Activated naive CD8-positive, alpha-beta T cell treated with anti-CD3 and anti-CD28 coated beads, Interleukin-2, amount 50 U/mL, for 16 hours (primary cell): ENCODE results near the gene OR13C3.
"Not testable (repeated sequence)": the region's sequence is repeated elsewhere in the genome, so short reads cannot be mapped to it uniquely, and the experiment has no call there.

Source experiments
- DNase-seq: peaks from one replicate; pipeline ENCODE4 v3.0.0-alpha.2; 2020; ENCODE audit warnings: low read depth, low spot score

OR13C3 gene

DNA sequence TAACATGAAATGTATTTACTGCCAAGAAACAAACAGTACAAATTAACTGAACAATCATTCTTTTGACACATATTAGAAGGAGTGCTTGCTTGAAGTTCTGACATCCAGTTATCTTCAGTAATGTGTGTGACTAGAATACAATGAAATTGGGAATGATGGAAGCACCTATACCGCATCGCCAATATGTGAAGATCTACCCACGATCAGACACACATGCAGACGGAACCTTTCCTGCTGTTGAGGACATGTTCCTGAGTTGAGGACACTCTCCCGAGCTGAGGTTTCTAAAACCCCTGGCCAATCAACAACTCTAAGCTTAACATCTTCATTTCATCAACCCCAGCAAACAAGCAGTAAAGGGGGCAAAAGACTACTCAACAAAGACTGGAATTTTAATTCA, at the start of gene OR13C3:
TSS of gene OR13C3 (minus strand) at position 101 of the 400 bp plus-strand sequence. CDS start 133 bp downstream, outside the sequence.
- no peak for DNase-seq

DNA sequence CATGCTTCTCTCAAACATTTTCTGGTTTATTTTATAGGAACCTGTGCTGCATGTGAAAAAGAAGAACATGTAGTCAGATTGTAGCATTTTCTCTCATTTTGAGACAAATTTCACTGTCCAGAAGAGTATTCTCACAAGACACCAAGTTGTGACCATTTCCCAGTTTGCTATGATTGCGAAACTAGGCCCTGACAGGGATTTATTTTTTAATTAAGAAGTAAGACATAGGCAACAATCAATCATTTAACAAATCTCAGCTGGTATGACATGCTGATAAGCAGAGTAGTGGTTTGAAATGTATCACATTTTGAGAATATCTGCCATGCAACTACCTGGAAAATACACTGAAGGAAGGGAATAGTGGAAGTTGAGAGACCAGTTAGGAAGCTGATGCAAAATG, 43.9 kb upstream of the OR13C3 start:
- DNase-seq: no peak

DNA sequence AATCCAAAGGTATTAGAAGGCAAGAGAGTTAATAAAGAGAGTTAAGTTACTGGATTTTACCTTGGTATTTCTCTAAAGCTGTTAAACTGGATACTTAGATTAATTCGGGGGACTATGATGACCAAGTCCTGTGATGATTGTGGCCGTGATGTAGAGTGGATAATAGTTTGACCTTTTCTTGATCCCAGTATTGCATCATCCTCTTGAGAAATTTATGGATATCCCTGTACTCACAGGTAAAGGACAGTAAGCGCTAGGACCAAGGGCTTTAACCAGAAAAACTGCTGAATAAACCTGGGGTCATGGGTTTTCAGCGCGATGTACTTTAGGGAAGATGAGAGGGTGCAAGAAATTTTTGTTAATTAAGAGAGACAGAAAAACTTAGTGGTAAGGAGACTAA, 40.6 kb upstream of the OR13C3 start:
- DNase-seq: no peak

DNA sequence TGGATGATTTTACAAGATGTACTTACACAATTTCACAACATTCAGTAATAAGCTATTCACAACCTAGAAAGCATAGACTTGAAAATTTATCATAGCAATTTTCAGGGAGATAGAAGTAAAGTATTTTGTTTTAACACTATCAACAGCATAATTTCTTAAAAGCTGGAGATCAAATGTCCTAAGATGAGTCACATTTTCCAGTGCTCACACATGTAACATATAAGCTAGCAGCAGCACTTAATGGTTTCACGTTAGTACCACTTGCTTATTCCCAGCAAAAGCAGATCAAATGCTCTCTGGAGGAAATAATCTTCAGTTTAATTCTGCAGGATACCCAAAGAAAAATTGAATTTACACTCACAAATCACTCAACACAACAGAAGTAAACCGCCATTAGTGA, 38.8 kb upstream of the OR13C3 start:
- no peak for DNase-seq

DNA sequence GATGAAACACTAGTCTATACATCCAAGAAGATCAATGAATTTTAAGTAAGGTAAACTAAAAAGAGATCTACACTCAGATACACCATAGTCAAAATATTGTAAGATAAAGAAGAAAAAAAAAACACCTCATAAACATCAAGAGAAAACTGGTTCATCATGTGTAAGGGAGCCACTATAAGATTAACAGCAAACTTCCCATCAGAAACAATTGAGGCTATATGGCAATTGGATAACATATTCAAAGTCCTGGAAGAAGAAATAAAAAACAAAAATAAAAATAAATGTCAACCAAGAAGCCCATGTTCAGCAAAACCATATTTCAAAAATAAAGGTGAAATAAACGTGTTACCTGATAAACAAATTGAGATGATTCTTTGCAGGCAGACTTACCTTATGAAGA, 36.0 kb upstream of the OR13C3 start:
- DNase-seq: no peak

DNA sequence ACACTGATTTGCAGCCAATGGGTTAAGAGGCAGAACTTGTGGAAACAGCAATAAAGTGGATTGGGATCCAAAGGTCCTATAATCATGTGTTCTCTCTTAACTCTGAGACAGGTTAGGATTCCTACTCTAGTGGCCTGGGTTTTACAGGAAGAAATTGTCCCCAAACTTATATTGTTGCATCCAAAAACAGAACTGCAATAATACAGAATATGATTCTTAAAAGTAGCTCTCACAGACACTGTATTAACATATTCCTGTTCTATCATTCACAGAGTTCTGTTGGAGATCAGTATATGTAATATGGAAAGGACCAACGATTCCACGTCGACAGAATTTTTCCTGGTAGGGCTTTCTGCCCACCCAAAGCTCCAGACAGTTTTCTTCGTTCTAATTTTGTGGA, 32.2 kb upstream of the OR13C3 start, which contains the start of gene OR13C8:
TSS of gene OR13C8 (plus strand) at position 301 of the 400 bp plus-strand sequence. CDS start at position 301, 0 bp downstream.
- DNase-seq: no peak

DNA sequence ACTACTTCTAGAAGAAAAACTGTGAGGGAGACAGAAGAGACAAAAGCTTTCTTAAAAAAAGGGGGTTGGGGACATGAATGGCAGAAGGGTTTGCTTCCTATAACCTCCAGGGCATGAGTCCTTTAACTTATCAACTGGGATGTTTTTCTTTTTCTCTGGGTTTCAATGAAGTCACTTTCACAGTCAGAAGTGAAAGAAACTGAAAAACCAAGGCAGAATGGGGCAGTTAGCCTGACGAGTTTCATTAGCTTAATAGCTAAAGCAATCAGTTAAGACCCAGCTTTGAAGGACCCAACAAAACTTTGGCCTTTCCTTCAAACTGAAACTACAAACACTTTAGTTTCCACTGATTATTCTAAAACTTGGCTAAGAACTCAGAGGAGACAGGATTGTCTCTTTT, 27.7 kb upstream of the OR13C3 start:
- DNase-seq: no peak

DNA sequence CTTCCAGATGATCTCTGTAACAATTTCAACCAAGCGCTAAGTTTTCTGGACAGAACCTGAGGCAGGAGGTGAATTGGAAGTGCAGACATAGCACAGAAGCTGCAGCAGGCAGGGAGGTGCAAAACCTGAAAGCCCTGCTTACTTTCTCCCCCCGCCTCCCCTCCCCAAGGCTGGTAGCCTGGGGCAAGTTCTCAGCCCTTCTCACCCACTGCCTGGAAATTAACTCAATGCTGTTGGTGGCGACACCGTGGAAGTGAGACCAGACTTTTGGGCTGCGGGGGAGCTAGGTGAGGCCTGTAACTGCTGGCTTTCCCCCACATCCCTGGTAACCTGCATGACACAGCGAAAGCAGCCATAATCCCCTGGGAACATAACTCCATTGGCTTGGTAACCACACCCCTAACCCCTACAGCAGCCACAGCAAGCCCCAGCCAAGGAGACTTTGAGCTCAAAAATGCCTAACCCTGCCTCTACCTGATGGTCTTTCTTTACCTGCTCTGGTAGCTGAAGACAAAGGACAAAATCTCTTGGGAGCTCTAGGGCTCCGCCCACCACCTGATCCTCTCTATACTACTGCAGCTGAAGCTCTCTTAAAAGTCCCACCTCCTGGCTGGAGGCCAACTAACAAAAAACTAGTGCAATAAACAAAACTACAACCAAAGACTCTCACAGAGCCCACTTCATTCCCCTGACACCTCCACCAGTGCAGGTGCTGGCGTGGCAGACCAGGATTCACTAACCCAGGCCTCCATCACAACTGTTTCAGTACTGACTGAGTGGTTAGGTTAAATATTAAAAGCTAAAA, 20.4 kb upstream of the OR13C3 start:
- no peak for DNase-seq

DNA sequence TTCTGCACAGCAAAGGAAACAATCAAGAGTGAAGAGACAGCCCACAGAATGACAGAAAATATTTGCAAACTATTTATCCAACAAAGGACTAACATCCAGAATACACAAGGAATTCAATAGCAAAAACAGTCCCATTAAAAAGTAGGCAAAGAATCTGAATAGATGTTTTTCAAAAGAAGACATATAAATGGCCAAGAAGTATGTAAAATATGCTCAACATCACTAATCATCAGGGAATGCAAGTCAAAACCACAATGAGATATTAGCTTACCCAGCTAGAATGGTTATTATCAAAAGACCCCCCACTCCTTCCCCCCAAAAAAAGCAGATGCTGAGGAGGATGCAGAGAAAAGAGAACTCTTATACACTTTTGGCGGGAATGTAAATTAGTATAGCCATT, 18.9 kb upstream of the OR13C3 start:
- no peak for DNase-seq

DNA sequence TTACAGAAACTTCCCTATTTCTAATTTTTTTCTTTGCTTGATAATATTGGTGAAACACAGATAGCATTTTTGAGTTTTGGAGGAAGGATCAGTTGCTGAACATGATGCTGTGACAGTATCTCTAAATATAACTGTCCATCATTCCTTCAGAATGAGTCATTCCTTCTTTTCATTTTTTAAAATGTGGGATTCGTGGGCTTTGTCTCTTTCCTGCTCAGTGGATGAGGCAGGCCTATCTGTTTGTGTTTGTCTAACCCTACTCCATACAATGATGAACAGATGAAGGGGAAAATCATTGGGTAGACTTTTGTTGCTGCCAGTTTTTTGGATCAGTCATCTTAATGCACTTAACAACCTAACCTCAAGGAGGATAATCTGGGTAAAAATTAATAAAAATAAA, 16.6 kb upstream of the OR13C3 start:
- DNase-seq: no peak

DNA sequence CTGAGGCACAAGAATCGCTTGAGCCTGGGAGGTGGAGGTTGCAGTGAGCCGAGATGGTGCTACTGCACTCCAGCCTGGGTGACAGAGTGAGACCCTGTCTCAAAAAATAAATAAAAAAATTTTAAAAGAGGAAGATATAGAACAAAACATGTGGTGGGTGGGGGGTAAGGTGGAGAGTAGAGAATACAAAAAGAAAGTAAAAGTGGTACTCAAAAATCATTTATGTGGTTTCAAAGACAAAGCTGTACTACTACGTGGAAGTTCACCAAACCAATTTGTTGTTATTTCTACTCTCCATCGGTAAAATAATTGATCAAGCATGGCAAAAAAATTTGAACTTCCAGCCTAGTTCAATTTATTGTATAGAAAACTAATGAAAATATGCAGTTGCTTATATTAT, 8.0 kb upstream of the OR13C3 start:
- DNase-seq: no peak

DNA sequence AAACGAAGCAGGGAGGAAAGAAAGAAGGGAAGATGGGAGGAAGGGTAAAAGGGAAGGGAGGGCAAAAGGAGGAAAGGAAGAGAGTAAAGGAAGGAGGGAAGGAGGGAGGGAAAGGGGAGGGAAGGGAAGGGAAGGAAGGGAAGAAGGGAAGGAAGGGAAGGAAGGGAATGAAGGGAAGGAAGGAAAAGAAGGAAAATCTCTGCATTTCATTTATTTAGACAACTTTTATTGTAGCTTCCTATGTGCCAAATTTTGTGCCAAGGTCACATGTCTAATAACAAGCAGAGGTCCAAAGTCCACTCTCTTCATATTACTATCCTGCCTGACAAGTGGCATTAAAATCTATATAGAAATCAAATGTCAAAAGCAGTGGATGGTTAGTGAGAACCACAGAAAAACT, 2.6 kb upstream of the OR13C3 start:
- DNase-seq: no peak

DNA sequence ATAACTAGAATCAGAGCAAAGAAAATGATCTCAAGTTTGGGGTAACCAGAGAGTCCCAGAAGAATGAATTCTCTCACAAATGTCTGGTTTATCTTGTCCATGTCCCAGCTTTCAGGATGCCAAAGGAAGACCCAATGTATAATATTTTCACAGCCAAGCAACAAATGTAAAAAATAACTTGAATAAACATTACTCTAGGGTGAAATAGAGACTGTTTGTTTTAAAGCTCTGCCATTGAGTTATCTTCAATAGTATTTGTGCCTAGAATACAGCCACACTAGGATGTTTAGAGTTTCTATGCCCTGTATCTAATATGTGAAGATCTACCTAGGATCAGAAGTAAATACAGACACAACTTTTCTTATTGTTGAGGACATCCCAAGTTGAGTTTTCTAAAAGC, 9.5 kb downstream of the OR13C3 start, which contains the start of gene OR13C4:
TSS of gene OR13C4 (minus strand) at position 101 of the 400 bp plus-strand sequence. CDS start at position 101, 0 bp downstream.
- DNase-seq: no peak

DNA sequence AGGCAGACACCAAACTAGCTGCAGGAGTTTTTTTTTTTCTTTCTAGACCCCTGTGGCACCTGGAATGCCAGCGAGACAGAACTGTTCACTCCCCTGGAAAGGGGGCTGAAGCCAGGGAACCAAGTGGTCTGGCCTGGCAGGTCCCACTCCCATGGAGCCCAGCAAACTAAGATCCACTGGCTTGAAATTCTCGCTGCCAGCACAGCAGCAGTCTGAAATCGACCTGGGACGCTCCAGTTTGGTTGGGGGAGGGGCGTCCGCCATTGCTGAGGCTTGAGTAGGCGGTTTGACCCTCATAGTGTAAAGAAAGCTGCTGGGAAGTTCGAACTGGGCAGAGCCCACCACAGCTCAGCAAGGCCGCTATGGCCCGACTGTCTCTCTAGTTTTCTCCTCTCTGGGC, 16.4 kb downstream of the OR13C3 start:
- DNase-seq: not testable (repeated sequence)

DNA sequence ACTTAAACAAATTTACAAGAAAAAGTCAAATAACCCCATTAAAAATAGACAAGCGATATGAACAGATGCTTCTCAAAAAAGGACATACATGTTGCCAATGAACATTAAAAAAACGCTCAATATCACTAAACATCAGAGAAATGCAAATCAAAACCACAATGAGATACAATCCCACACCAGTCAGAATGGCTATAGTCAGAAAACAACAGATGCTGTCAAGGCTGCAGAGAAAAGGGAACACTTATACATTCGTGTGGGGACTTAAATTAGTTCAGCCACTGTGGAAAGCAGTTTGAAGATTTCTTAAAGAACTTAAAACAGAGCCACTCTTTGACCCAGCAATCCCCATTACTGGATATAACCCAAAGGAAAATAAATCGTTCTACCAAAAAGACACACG, 21.8 kb downstream of the OR13C3 start:
- no peak for DNase-seq

DNA sequence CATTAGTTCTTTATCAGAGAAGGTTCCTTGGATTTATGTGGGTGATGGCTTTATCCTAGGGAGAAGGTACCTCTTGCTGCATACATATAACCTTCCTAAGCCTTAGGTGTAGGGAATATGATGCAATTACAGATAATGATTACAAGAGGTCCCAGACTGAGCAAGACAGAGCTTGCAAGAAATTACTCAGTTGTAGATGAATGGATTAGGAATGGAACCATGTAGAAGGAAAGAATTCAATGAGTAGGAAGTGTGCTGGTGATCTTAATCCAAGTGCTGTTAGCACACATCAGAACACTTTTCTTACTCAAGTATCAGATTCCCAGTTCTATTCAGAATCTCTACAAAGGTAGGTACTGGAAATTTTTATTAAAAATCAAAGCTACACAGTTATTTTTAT, 30.1 kb downstream of the OR13C3 start:
- DNase-seq: no peak

DNA sequence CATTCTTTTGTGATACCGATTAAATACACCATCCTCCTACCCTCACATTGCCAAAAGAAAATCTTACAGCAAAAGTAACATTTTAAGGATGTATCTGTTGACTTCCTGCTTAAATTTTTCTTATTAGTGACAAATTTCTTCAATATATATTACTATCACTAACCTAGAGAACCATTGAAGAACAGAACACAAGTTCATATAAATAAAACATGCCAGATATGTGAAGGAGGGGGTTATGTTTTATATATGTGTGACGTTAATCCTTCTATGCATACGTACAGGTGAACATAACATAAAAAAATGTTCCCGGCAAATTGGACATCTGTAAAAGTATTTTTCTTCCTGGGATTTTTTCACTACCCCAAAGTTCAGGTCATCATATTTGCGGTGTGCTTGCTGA, 32.7 kb downstream of the OR13C3 start, which contains the start of gene OR13F1:
TSS of gene OR13F1 (plus strand) at position 301 of the 400 bp plus-strand sequence. CDS start at position 301, 0 bp downstream.
- DNase-seq: no peak

DNA sequence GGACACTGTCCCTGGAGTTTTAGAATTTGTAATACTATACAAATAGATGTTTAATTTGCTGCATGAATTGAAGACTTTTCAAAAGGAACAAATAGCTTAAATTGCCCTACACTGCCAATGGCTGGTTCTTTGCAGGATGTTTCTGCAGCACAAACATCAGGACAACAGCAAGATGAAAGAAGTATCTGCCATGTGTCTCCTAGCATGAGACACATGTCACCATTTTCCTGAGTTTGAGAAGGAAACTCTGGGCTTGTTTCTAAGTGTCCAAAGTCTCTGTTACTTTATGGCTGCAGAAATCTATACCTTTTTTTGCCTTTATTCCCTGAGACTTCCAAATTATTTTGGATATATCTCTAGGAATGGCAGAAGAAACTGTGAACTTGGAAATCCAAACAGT, 33.2 kb downstream of the OR13C3 start:
- no peak for DNase-seq

DNA sequence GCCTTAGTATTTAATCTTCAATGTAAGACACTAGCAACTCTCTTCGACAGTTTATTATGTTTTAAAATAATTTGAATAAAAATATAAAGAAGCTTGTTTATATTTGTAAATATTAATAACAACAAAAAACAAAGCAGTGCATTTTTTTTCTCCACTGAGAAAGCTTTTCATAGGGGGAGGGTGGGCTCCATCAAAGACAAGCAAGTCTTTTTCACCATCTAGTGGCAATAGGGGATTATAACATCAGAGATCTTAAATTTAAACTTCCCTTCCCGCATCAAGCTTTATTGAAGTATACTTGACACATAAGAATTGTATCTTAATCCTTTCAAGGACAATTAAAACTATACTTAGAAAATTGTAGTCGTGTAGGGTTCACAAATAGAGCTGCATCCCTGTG, 41.8 kb downstream of the OR13C3 start:
- DNase-seq: no peak
